Measurements from ENCODE around the gene SIL1.

GRCh38 chr5:138912093-138912492 is 286.1 kb downstream of the SIL1 start:
- TF ChIP-seq HOMEZ (CRISPR knock-in tag; IDR thresholded peaks at IDR 0.05; ENCODE audit: low read depth) (no peak), MEF2D (CRISPR knock-in tag; IDR thresholded peaks at IDR 0.05) (no peak)
